T-cell (primary cell): Measurements from ENCODE around the gene CPLANE1. TPM values are rescaled to one million over a fixed set of nuclear protein-coding genes. Genes with fewer than 3 reads are reported as not detected.
A peak's percentile ranks its signal among the peaks of the same experiment; 100 is the strongest.

Experiments
- ATAC-seq, 4 experiments: fragments of 200-7000 bp in 3 of 4; fragments of 150-1000 bp in 1 of 4; cut with Tn5 transposase; replicated peaks in 1 of 4; 1 replicate in 3 of 4; 2 replicates in 1 of 4; pipeline ENCODE4 v1.10.0; 2021; ENCODE audit warnings: moderate library complexity in 3 of 4, mild to moderate bottlenecking in 2 of 4, moderate number of reproducible peaks in 1 of 4
- CTCF ChIA-PET, 2 donors: fragments of 300-600 bp; sonication (Branson Sonifier 250); formaldehyde crosslinking; loops; one replicate each; lab custom pipeline; 2022; ENCODE audit warnings: antibody characterized with exemption in 2 of 2; lab: Charles Lee
- POLR2A ChIA-PET, 2 donors: fragments of 300-600 bp; sonication (Branson Sonifier 250); formaldehyde crosslinking; loops; one replicate each; lab custom pipeline; 2022; ENCODE audit warnings: antibody characterized with exemption in 2 of 2; lab: Charles Lee
- DNase-seq, 35 experiments: peaks; one replicate each; pipeline versions ENCODE4 v3.0.0 to v3.0.0-alpha.2; 2013 to 2023
- H3K27ac ChIP-seq: one replicate; pipeline ENCODE4 v1.5.1; 2013; ENCODE audit warnings: low read length
- H3K27me3 ChIP-seq, 2 experiments: replicated peaks in 1 of 2; 1 replicate in 1 of 2; 2 replicates in 1 of 2; pipeline versions ENCODE4 v1.6.1 to v1.7.0; 2013; ENCODE audit warnings: low read length in 1 of 2, mixed read lengths in 1 of 2; ENCODE audit not compliant: control insufficient read depth in 2 of 2, insufficient read depth in 2 of 2; ENCODE audit errors: extremely low read depth in 1 of 2
- H3K36me3 ChIP-seq, 2 donors: 1 replicate in 1 of 2; 2 replicates in 1 of 2; pipeline versions ENCODE4 v1.6.1 to v1.7.0; 2013; ENCODE audit warnings: low read length in 1 of 2; ENCODE audit not compliant: control insufficient read depth in 2 of 2, insufficient read depth in 1 of 2; ENCODE audit errors: extremely low read depth in 1 of 2
- H3K4me1 ChIP-seq, 2 experiments: 1 replicate in 1 of 2; 2 replicates in 1 of 2; pipeline versions ENCODE4 v1.6.1 to v1.7.0; 2013; ENCODE audit warnings: low read length in 2 of 2, mixed read lengths in 1 of 2; ENCODE audit not compliant: insufficient read depth in 2 of 2, control insufficient read depth in 1 of 2; ENCODE audit errors: extremely low read depth in 1 of 2
- H3K4me3 ChIP-seq, 2 donors: 1 replicate in 1 of 2; 2 replicates in 1 of 2; pipeline versions ENCODE4 v1.5.1 to v1.7.0; 2013; ENCODE audit warnings: mild to moderate bottlenecking in 2 of 2, low read length in 1 of 2, moderate library complexity in 1 of 2; ENCODE audit not compliant: control insufficient read depth in 1 of 2; ENCODE audit errors: extremely low read depth in 1 of 2
- H3K9me3 ChIP-seq: 2 replicates; pipeline ENCODE4 v1.7.0; 2013
- H3K27ac Mint-ChIP-seq, 2 donors: one replicate each; pipeline ENCODE4 v1.8.0; 2020 to 2021; ENCODE audit warnings: mild to moderate bottlenecking in 2 of 2, mixed read lengths in 2 of 2
- H3K27me3 Mint-ChIP-seq, 2 donors: one replicate each; pipeline ENCODE4 v1.8.0; 2021 to 2022; ENCODE audit warnings: mixed read lengths in 2 of 2
- H3K36me3 Mint-ChIP-seq: one replicate; pipeline ENCODE4 v1.8.0; 2021; ENCODE audit warnings: mixed read lengths
- H3K4me1 Mint-ChIP-seq, 3 donors: one replicate each; pipeline ENCODE4 v1.8.0; 2020 to 2022; ENCODE audit warnings: mixed read lengths in 3 of 3, mild to moderate bottlenecking in 1 of 3
- H3K4me3 Mint-ChIP-seq, 3 donors: one replicate each; pipeline ENCODE4 v1.8.0; 2020 to 2022; ENCODE audit warnings: mild to moderate bottlenecking in 3 of 3, mixed read lengths in 3 of 3, moderate library complexity in 3 of 3
- H3K9me3 Mint-ChIP-seq, 3 donors: one replicate each; pipeline ENCODE4 v1.8.0; 2020 to 2022; ENCODE audit warnings: mixed read lengths in 3 of 3
- WGBS: methylation state at CpG from one replicate; pipeline ENCODE4 v1.1.5; 2013; ENCODE audit warnings: missing lambda C conversion rate; ENCODE audit not compliant: insufficient coverage; 5-methylcytosine and 5-hydroxymethylcytosine counted together
- total RNA-seq, 35 experiments: library from RNA in 6 of 35; stranded (reverse) in 6 of 35; fragments of 120-200 nt in 1 of 35; gene quantifications; one replicate each; pipeline versions ENCODE4 v1.2.1 to v1.2.4 and lab custom pipeline; 2013 to 2026

Gene CPLANE1
- total RNA-seq, 5 donors from 2014 or later (not counting 1 experiment from before 2014, with no cell fraction given) = 5.1 to 9.4 (median 7.7) TPM

GRCh38 chr5:37217976-37218375, 31.2 kb downstream of the CPLANE1 start:
- Histone ChIP-seq H3K4me3 (no peak overlapping the region), H3K4me1 (peaks cover 4% of the 10 kb centered on the region in 2 experiments), H3K36me3 (peaks cover 7 to 9% of the 10 kb centered on the region in 2 donors), H3K9me3 (no peaks in the 10 kb centered on the region), H3K27ac (no peak overlapping the region), H3K27me3 (no peaks in the 10 kb centered on the region)
- Mint-ChIP-seq H3K9me3 (no peaks in the 10 kb centered on the region), H3K36me3 (peaks cover 29% of the 10 kb centered on the region), H3K27me3 (no peaks in the 10 kb centered on the region), H3K4me1 (peaks cover 8% of the 10 kb centered on the region in 3 donors), H3K27ac (no peak overlapping the region), H3K4me3 (no peak overlapping the region)
- whole genome bisulfite sequencing = no CpG with 5 or more reads among the region's 1 CpG
- no peak for DNase-seq
- CTCF ChIA-PET = interaction anchor here in 1 of 2 donors (0.6 kb wide), 1 partner anchor 9 kb away, joined by 3 read pairs; no protein-coding TSS in a partner anchor
- POLR2A ChIA-PET = no interaction called here
- no peak for ATAC-seq

- ChIA-PET POLR2A (no interaction called here), CTCF (no interaction called here)
- Mint-ChIP-seq H3K36me3 (peaks cover 37% of the 10 kb centered on the region), H3K4me3 (no peak overlapping the region), H3K4me1 (peaks cover 8% of the 10 kb centered on the region in 3 donors), H3K27ac (peak overlapping the region; percentile 79 to 89), H3K27me3 (no peaks in the 10 kb centered on the region), H3K9me3 (no peaks in the 10 kb centered on the region)
- WGBS = no CpG with 5 or more reads among the region's 1 CpG
- Histone ChIP-seq H3K27me3 (no peaks in the 10 kb centered on the region), H3K27ac (peak overlapping the region; percentile 28), H3K4me1 (peaks cover 4% of the 10 kb centered on the region in 2 experiments), H3K9me3 (no peaks in the 10 kb centered on the region), H3K4me3 (no peak overlapping the region), H3K36me3 (peaks cover 0 to 5% of the 10 kb centered on the region in 2 donors)
- DNase-seq (peak in 1 of 35 experiments; percentile 8), ATAC-seq (peak in 1 of 4 experiments; percentile 59)
These were observed 34.6 kb downstream of the CPLANE1 start for GRCh38 chr5:37214550-37214949.

GRCh38 chr5:37212096-37212495, 37.1 kb downstream of the CPLANE1 start:
- Histone ChIP-seq H3K36me3 (peaks cover 0 to 3% of the 10 kb centered on the region in 2 donors), H3K9me3 (no peaks in the 10 kb centered on the region), H3K27me3 (no peaks in the 10 kb centered on the region), H3K4me3 (no peak overlapping the region), H3K27ac (no peak overlapping the region), H3K4me1 (peaks cover 4 to 8% of the 10 kb centered on the region in 2 experiments)
- no peaks in the 10 kb centered on the region for H3K9me3 Mint-ChIP-seq
- DNase-seq (no peak), ATAC-seq (no peak)
- H3K27ac Mint-ChIP-seq = no peak overlapping the region
- peaks cover 42% of the 10 kb centered on the region for H3K36me3 Mint-ChIP-seq
- H3K4me3 Mint-ChIP-seq = no peak overlapping the region
- H3K4me1 Mint-ChIP-seq = peaks cover 8 to 10% (median 8%) of the 10 kb centered on the region in 3 donors
- 90% methylated on average over 3 of the region's 3 CpGs for WGBS
- POLR2A ChIA-PET = no interaction called here
- CTCF ChIA-PET = interaction anchor here in 1 of 2 donors (0.6 kb wide), 1 partner anchor 1606 kb away, joined by 3 read pairs; no protein-coding TSS in a partner anchor
- H3K27me3 Mint-ChIP-seq = no peaks in the 10 kb centered on the region

DNA sequence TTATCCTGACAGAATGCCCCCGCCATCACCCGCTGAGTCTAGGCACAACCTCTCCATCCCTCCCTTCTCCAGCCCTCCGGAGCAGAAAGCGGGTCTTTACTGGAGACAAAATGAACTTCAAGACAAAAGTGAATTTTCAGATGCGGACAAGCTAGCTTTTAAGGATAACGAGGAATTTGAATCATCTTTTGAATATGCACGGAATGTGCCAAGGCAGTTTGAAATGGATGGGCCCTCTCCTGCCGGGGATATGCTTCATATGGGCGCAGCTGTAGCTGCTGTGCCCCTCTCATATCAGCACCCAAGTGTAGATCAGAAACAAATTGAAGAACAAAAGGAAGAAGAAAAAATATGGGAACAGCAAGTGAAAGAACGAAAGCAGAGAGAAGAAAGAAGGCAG, 37.5 kb downstream of the CPLANE1 start:
- ATAC-seq (no peak), DNase-seq (no peak)
- no peaks in the 10 kb centered on the region for H3K9me3 Mint-ChIP-seq
- no peak overlapping the region for H3K4me3 Mint-ChIP-seq
- Histone ChIP-seq H3K27me3 (no peaks in the 10 kb centered on the region), H3K27ac (no peak overlapping the region), H3K4me1 (peaks cover 4 to 8% of the 10 kb centered on the region in 2 experiments), H3K4me3 (no peak overlapping the region), H3K36me3 (peaks cover 0 to 3% of the 10 kb centered on the region in 2 donors), H3K9me3 (no peaks in the 10 kb centered on the region)
- ChIA-PET CTCF (no interaction called here), POLR2A (no interaction called here)
- peaks cover 41% of the 10 kb centered on the region for H3K36me3 Mint-ChIP-seq
- H3K4me1 Mint-ChIP-seq = peaks cover 8 to 10% (median 8%) of the 10 kb centered on the region in 3 donors
- no peaks in the 10 kb centered on the region for H3K27me3 Mint-ChIP-seq
- WGBS = 97% methylated on average over 6 of the region's 10 CpGs
- no peak overlapping the region for H3K27ac Mint-ChIP-seq

DNA sequence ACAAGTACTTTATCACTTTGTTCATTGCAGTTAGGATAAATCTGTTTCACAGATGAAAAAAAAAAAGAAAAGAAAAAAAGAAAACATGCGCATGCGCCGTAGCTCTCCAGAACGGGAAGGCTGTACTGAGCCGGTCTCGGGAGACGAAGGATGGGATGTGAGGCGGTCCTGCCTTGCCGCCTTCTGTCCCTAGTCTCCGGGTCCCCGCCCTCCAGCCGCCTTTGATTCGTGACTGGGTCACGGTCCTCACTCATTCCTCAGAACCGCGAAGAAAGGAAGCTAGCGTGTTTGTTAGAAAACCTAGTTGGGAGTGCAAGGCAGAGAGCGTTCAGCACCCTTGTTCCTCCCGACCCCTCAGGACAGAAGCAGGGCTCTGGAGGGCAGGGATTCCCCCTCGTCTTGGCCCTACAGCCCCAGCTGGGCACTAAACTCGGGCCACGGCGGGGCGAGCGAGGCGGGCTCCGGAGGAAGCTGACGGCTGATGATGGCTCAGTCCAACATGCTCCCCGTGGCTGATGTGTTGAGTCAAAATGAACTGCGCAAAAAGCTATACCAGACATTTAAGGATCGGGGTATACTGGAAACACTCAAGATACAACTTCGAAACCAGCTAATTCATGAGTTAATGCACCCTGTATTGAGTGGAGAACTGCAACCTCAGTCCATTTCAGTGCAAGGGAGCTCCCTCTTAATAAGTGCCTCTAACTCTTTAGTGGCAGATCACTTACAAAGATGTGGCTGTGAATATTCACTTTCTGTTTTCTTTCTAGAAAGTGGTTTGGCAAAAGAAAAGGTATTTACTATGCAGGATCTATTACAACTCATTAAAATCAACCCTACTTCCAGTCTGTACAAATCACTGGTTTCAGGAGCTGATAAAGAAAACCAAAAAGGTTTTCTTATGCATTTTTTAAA, 40.0 kb downstream of the CPLANE1 start:
- Histone ChIP-seq H3K27ac (no peak overlapping the region), H3K27me3 (no peaks in the 10 kb centered on the region), H3K4me1 (peaks cover 0 to 5% of the 10 kb centered on the region in 2 experiments), H3K36me3 (peaks cover 0 to 11% of the 10 kb centered on the region in 2 donors), H3K9me3 (no peaks in the 10 kb centered on the region), H3K4me3 (peak overlapping the region in 1 of 2 donors; percentile 46)
- 77% methylated on average over 28 of the region's 32 CpGs for WGBS
- Mint-ChIP-seq H3K36me3 (peaks cover 48% of the 10 kb centered on the region), H3K27ac (peak overlapping the region; percentile 82 to 87), H3K9me3 (no peaks in the 10 kb centered on the region), H3K4me3 (peak overlapping the region; percentile 80 to 82 (median 81)), H3K4me1 (peaks cover under 1 to 3% (median 1%) of the 10 kb centered on the region in 3 donors), H3K27me3 (no peaks in the 10 kb centered on the region)
- peak; percentile 34 to 65 (median 56) for ATAC-seq
- CTCF ChIA-PET = interaction anchor here in 1 of 2 donors (0.5 to 0.7 kb wide), 3 partner anchors 9 to 171 kb away, joined by 3 to 4 read pairs (median 3); no protein-coding TSS in a partner anchor
- POLR2A ChIA-PET = interaction anchor here in 1 of 2 donors (0.6 to 2.0 kb wide), 2 partner anchors 9 to 225 kb away, joined by 4 to 5 read pairs; no protein-coding TSS in a partner anchor
- DNase-seq = peak in 9 of 35 experiments; percentile 1 to 45 (median 13)

- peak overlapping the region in 1 of 2 donors; percentile 45 for H3K27ac Mint-ChIP-seq
- POLR2A ChIA-PET = no interaction called here
- no peak overlapping the region for H3K4me3 Mint-ChIP-seq
These were observed 41.4 kb downstream of the CPLANE1 start for GRCh38 chr5:37207802-37208201.

More at GRCh38 chr5:37207802-37208201, 41.4 kb downstream of the CPLANE1 start:
- Histone ChIP-seq H3K27ac (no peak overlapping the region), H3K27me3 (no peaks in the 10 kb centered on the region), H3K36me3 (peaks cover 0 to 11% of the 10 kb centered on the region in 2 donors), H3K4me1 (peaks cover 0 to 5% of the 10 kb centered on the region in 2 experiments), H3K4me3 (no peak overlapping the region), H3K9me3 (no peaks in the 10 kb centered on the region)
- H3K27me3 Mint-ChIP-seq = no peaks in the 10 kb centered on the region
- no peak for ATAC-seq
- H3K9me3 Mint-ChIP-seq = no peaks in the 10 kb centered on the region
- CTCF ChIA-PET = interaction anchor here in 1 of 2 donors (0.7 kb wide), 1 partner anchor 25 kb away, joined by 3 read pairs; no protein-coding TSS in a partner anchor
- peaks cover 56% of the 10 kb centered on the region for H3K36me3 Mint-ChIP-seq
- DNase-seq = no peak
- H3K4me1 Mint-ChIP-seq = peaks cover 0 to 2% (median 0%) of the 10 kb centered on the region in 3 donors
- WGBS = 88% methylated on average over 1 of the region's 3 CpGs
